SK-N-MC (cell line): ENCODE results near the gene PLS1.

ENCODE experiments used
- DNase-seq: peaks from one replicate; pipeline ENCODE4 v3.0.0-alpha.2; 2011; ENCODE audit warnings: low read depth, low spot score
- H3K27ac ChIP-seq: fragments of 200-600 bp; sonication (generic); 2 replicates; pipeline ENCODE4 v1.5.1; 2016; ENCODE audit warnings: mixed run types
- H3K36me3 ChIP-seq: fragments of 200-600 bp; sonication (generic); 2 replicates; pipeline ENCODE4 v1.6.1; 2017; ENCODE audit warnings: antibody characterized with exemption, low read length, mixed read lengths; ENCODE audit not compliant: insufficient read depth
- H3K4me3 ChIP-seq: fragments of 200-600 bp; sonication (generic); 2 replicates; pipeline ENCODE4 v1.5.1; 2016
- H3K9ac ChIP-seq: fragments of 200-600 bp; sonication (generic); 2 replicates; pipeline ENCODE4 v1.8.0; 2017; ENCODE audit warnings: mixed run types, mixed read lengths; ENCODE audit not compliant: insufficient read length
- H3K9me3 ChIP-seq: fragments of 200-600 bp; sonication (generic); 2 replicates; pipeline ENCODE4 v1.6.1; 2017; ENCODE audit warnings: low read depth, mild to moderate bottlenecking, antibody characterized with exemption, low read length, moderate library complexity, mixed read lengths
- EZH2 ChIP-seq: fragments of 200-600 bp; sonication (generic); IDR thresholded peaks from one replicate; pipeline ENCODE4 v1.6.1; 2017; ENCODE audit warnings: antibody characterized with exemption
- FOXP2 ChIP-seq: optimal IDR thresholded peaks from 2 replicates; pipeline ENCODE3; 2011; ENCODE audit warnings: mild to moderate bottlenecking, moderate library complexity; ENCODE audit not compliant: insufficient read depth; ENCODE audit errors: extremely low read length, control extremely low read depth
- POLR2AphosphoS5 ChIP-seq: IDR thresholded peaks from 2 replicates; pipeline ENCODE4 v1.6.1; 2012; ENCODE audit warnings: mild to moderate bottlenecking, low read depth, low read length, borderline replicate concordance

Gene PLS1

GRCh38 chr3:142660383-142660782, 64.2 kb downstream of the PLS1 start:
- no peak for TF ChIP-seq POLR2AphosphoS5
- TF ChIP-seq FOXP2 = no peak
- H3K4me3 ChIP-seq = 0 out of 2 replicates have a peak overlapping the region, but pooled peaks have one; percentile 8
- H3K9me3 ChIP-seq = no peaks in the 10 kb centered on the region
- H3K27ac ChIP-seq = peak overlapping the region; percentile 70
- no peak for DNase-seq
- H3K36me3 ChIP-seq = no peaks in the 10 kb centered on the region
- peak overlapping the region; percentile 39 for H3K9ac ChIP-seq

GRCh38 chr3:142660893-142661292, 64.7 kb downstream of the PLS1 start:
- peak overlapping the region; percentile 39 for H3K9ac ChIP-seq
- 0 out of 2 replicates have a peak overlapping the region, but pooled peaks have one; percentile 8 for H3K4me3 ChIP-seq
- H3K9me3 ChIP-seq = no peaks in the 10 kb centered on the region
- H3K27ac ChIP-seq = peak overlapping the region; percentile 70
- no peaks in the 10 kb centered on the region for H3K36me3 ChIP-seq
- no peak for TF ChIP-seq POLR2AphosphoS5
- no peak for TF ChIP-seq FOXP2
- no peak for TF ChIP-seq EZH2
- DNase-seq = no peak

GRCh38 chr3:142663865-142664264, 67.7 kb downstream of the PLS1 start:
- H3K36me3 ChIP-seq = no peaks in the 10 kb centered on the region
- no peaks in the 10 kb centered on the region for H3K9me3 ChIP-seq
- DNase-seq = no peak
- H3K4me3 ChIP-seq = no peak overlapping the region
- TF ChIP-seq FOXP2 (no peak), EZH2 (no peak), POLR2AphosphoS5 (no peak)
- H3K27ac ChIP-seq = no peak overlapping the region
- no peak overlapping the region for H3K9ac ChIP-seq

- H3K4me3 ChIP-seq = no peak overlapping the region
- H3K9me3 ChIP-seq = no peaks in the 10 kb centered on the region
- H3K27ac ChIP-seq = no peak overlapping the region
- H3K36me3 ChIP-seq = no peaks in the 10 kb centered on the region
- DNase-seq = no peak
- H3K9ac ChIP-seq = no peak overlapping the region
- no peak for TF ChIP-seq POLR2AphosphoS5
- no peak for TF ChIP-seq FOXP2
- no peak for TF ChIP-seq EZH2
Observed at GRCh38 chr3:142664311-142664710, 68.1 kb downstream of the PLS1 start.

DNA sequence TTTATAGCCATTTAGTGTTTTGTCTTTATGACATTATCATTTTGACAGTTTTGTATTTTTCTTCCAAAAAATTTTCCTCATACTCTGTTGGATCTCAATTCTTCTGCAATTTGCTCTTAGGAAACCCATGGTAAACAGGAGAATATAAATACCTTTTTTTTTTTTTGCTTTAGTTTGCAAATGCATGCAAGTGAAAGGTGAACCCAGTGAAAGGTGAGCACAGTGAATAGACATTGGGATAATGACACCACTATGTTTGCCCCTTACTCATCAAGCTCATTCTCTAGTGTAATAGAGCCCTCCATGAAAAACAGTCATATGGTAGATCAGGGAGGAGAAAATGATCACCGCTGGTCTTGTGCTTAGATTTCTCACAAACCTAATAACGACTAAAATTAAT, 68.6 kb downstream of the PLS1 start:
- TF ChIP-seq EZH2 (no peak), POLR2AphosphoS5 (no peak), FOXP2 (no peak)
- no peaks in the 10 kb centered on the region for H3K36me3 ChIP-seq
- DNase-seq = no peak
- H3K27ac ChIP-seq = no peak overlapping the region
- no peaks in the 10 kb centered on the region for H3K9me3 ChIP-seq
- no peak overlapping the region for H3K4me3 ChIP-seq
- no peak overlapping the region for H3K9ac ChIP-seq

DNA sequence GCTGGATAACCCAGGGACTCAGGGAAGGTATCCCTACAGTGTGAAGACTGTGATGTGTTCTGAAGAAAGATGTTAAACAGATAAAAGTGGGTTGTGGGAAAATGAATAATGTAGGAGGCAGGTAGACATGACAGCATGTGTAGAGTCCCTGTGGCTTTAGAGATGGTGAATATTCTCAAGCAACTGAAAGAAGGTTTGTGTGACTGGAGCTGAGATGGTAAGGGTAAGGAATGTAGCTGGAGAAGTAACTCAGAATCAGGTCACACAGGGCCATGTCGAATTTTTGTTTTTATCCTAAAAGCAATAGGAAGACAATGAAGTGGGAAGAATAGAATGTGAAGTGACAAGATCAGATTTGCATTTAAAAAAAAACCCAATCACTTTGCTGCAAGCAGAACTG, 73.9 kb downstream of the PLS1 start:
- no peak overlapping the region for H3K27ac ChIP-seq
- no peak overlapping the region for H3K9ac ChIP-seq
- no peak overlapping the region for H3K4me3 ChIP-seq
- DNase-seq = no peak
- TF ChIP-seq FOXP2 (no peak), POLR2AphosphoS5 (no peak), EZH2 (no peak)
- H3K36me3 ChIP-seq = no peaks in the 10 kb centered on the region
- no peaks in the 10 kb centered on the region for H3K9me3 ChIP-seq

DNA sequence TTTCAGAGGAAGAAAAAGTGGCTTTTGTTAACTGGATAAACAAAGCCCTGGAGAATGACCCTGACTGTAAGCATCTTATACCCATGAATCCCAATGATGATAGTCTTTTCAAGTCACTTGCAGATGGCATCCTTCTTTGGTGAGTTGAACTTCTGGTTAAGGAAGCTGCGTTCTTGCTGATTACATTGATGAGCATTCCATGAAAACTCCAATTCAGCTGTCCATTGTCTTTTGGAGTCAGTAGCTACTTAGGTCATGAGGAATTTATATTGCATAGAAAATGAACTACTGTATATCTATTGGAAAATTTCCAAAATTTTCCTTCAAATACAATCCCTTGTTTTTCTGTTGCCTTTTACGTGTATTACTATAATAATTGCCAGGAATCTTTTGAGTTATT, 80.0 kb downstream of the PLS1 start:
- no peak overlapping the region for H3K4me3 ChIP-seq
- no peak for DNase-seq
- no peaks in the 10 kb centered on the region for H3K36me3 ChIP-seq
- no peaks in the 10 kb centered on the region for H3K9me3 ChIP-seq
- no peak overlapping the region for H3K27ac ChIP-seq
- no peak for TF ChIP-seq EZH2
- no peak for TF ChIP-seq FOXP2
- TF ChIP-seq POLR2AphosphoS5 = no peak
- H3K9ac ChIP-seq = no peak overlapping the region

DNA sequence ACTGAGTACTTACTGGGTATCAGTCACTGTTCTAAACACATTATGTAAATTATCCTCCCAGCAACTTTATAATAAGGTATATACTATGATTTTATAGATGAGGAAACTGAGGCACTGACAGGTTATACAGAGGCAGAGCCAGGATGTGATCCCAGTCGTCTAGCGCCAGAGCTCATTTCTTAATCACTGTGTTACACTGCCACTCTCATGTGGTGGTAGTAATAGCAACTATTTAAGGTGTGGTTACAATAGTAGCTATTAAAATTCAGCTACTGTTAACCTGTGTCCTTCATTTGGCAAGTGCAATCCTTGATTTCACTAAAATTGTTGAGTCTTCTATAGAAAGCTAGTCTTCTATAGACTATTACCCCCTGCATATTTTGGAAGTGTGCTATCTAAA, 84.5 kb downstream of the PLS1 start:
- no peak for DNase-seq
- Histone ChIP-seq H3K27ac (no peak overlapping the region), H3K9ac (no peak overlapping the region), H3K9me3 (no peaks in the 10 kb centered on the region), H3K36me3 (no peaks in the 10 kb centered on the region), H3K4me3 (no peak overlapping the region)
- TF ChIP-seq POLR2AphosphoS5 (no peak), EZH2 (no peak), FOXP2 (no peak)

DNA sequence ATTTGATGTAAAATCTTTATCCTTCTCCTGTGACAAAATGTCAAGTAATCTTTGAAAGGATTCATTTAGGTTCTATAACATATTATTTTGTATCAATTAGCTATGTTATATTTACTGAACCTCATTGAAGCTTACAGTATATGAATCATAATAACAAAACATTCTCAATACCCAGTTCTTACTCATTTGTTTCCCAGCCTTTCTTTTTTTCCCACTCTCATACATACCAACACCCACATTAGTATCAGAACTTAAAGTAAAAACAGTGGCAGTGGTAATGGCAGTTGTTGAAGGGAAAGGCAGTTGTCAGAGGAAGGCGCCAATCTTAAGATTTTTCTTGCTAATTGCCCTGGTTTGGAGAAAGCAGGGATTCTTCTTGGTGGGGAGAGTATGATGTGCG, 94.4 kb downstream of the PLS1 start:
- no peaks in the 10 kb centered on the region for H3K9me3 ChIP-seq
- no peak overlapping the region for H3K9ac ChIP-seq
- no peak for DNase-seq
- no peak overlapping the region for H3K4me3 ChIP-seq
- TF ChIP-seq EZH2 = no peak
- TF ChIP-seq POLR2AphosphoS5 = no peak
- no peak for TF ChIP-seq FOXP2
- no peaks in the 10 kb centered on the region; the same call in 1 of the 2 replicates for H3K36me3 ChIP-seq
- no peak overlapping the region for H3K27ac ChIP-seq
